Measurements from ENCODE around the gene MYH9. TPM values are rescaled to one million over a fixed set of nuclear protein-coding genes. Genes with fewer than 3 reads are reported as not detected.

MYH9 gene
- total and polyA plus RNA-seq, 4 donors: 184 to 667 (median 332) TPM

GRCh38 chr22:36422287-36423014 is 34.7 kb upstream of the MYH9 start:
- no peak for ATAC-seq (ENCODE audit: insufficient read depth, low FRiP score)
- no peaks in the 10 kb centered on the region for H3K36me3 ChIP-seq (ENCODE audit: control insufficient read depth in 4 of 4, insufficient read depth in 4 of 4, low read length in 4 of 4)
- peaks cover 3 to 25% (median 8%) of the 10 kb centered on the region in 5 donors for H3K4me1 ChIP-seq (ENCODE audit: control insufficient read depth in 5 of 5, insufficient read depth in 5 of 5, low read length in 5 of 5)
- DNase-seq: no peak
- H3K27me3 ChIP-seq (ENCODE audit: control insufficient read depth in 3 of 3, insufficient read depth in 3 of 3, low read length in 2 of 3): no peaks in the 10 kb centered on the region
- H3K9me3 ChIP-seq (ENCODE audit: control insufficient read depth in 4 of 4, insufficient read depth in 3 of 4, low read length in 3 of 4): no peaks in the 10 kb centered on the region
- no peak for TF ChIP-seq CTCF (IDR thresholded peaks at IDR 0.05; ENCODE audit: control extremely low read depth, extremely low read depth)
- H3K27ac ChIP-seq (ENCODE audit: low read depth in 1 of 2, low read length in 1 of 2): no peak overlapping the region
- H3K9ac ChIP-seq (ENCODE audit: insufficient read depth in 1 of 2, low read length in 2 of 2): no peak overlapping the region
- H3K4me3 ChIP-seq: no peak overlapping the region
- WGBS, 2 donors: 84 to 86% methylated on average over 14 of the region's 14 CpGs

GRCh38 chr22:36419912-36420882 is 32.4 kb upstream of the MYH9 start:
- Histone ChIP-seq H3K27ac (ENCODE audit: low read depth in 1 of 2, low read length in 1 of 2) (peak overlapping the region in 1 of 2 donors; percentile 37), H3K36me3 (ENCODE audit: control insufficient read depth in 4 of 4, insufficient read depth in 4 of 4, low read length in 4 of 4) (no peaks in the 10 kb centered on the region), H3K27me3 (ENCODE audit: control insufficient read depth in 3 of 3, insufficient read depth in 3 of 3, low read length in 2 of 3) (no peaks in the 10 kb centered on the region), H3K4me1 (ENCODE audit: control insufficient read depth in 5 of 5, insufficient read depth in 5 of 5, low read length in 5 of 5) (peaks cover 0 to 18% (median 12%) of the 10 kb centered on the region in 5 donors), H3K4me3 (no peak overlapping the region), H3K9me3 (ENCODE audit: control insufficient read depth in 4 of 4, insufficient read depth in 3 of 4, low read length in 3 of 4) (no peaks in the 10 kb centered on the region), H3K9ac (ENCODE audit: insufficient read depth in 1 of 2, low read length in 2 of 2) (peak overlapping the region in 1 of 2 donors; percentile 42)
- DNase-seq (peak in 2 of 3 donors; percentile 37 to 39), ATAC-seq (ENCODE audit: insufficient read depth, low FRiP score) (no peak)
- TF ChIP-seq CTCF (IDR thresholded peaks at IDR 0.05; ENCODE audit: control extremely low read depth, extremely low read depth): no peak
- 65 to 81% methylated on average over 21 of the region's 21 CpGs for WGBS, 2 donors

- TF ChIP-seq CTCF (IDR thresholded peaks at IDR 0.05; ENCODE audit: control extremely low read depth, extremely low read depth): no peak
- H3K9me3 ChIP-seq (ENCODE audit: control insufficient read depth in 4 of 4, insufficient read depth in 3 of 4, low read length in 3 of 4): no peaks in the 10 kb centered on the region
- no peaks in the 10 kb centered on the region for H3K36me3 ChIP-seq (ENCODE audit: control insufficient read depth in 4 of 4, insufficient read depth in 4 of 4, low read length in 4 of 4)
- DNase-seq (peak; percentile 85 to 96 (median 96)), ATAC-seq (ENCODE audit: insufficient read depth, low FRiP score) (peak; percentile 29)
- 12 to 27% methylated on average over 13 of the region's 13 CpGs for WGBS, 2 donors
- H3K4me3 ChIP-seq: no peak overlapping the region
- no peaks in the 10 kb centered on the region for H3K27me3 ChIP-seq (ENCODE audit: control insufficient read depth in 3 of 3, insufficient read depth in 3 of 3, low read length in 2 of 3)
- H3K27ac ChIP-seq (ENCODE audit: low read depth in 1 of 2, low read length in 1 of 2): peak overlapping the region in 1 of 2 donors; percentile 91
- peaks cover 0 to 18% (median 12%) of the 10 kb centered on the region in 5 donors for H3K4me1 ChIP-seq (ENCODE audit: control insufficient read depth in 5 of 5, insufficient read depth in 5 of 5, low read length in 5 of 5)
- H3K9ac ChIP-seq (ENCODE audit: insufficient read depth in 1 of 2, low read length in 2 of 2): peak overlapping the region in 1 of 2 donors; percentile 63
These were observed 31.6 kb upstream of the MYH9 start for GRCh38 chr22:36419177-36419911.

Measured in lung (tissue), 12 donors.